ENCODE results near the gene ANKZF1.

The ANKZF1 gene

DNA sequence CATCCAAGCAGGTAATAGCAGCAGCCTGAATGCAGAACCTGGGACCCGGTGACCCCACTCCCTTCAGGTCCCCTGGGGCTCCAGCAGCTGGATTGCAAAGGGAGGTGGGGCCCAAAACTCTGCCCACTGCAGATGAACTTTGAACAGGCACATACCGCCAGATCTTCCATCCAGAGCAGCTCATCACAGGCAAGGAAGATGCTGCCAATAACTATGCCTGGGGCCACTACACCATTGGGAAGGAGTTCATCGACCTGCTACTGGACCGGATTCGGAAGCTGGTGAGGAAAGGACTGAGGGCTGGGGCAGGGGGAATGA lies 40.4 kb downstream of the ANKZF1 start:
- CTCF ChIA-PET = interaction anchor here (1.4 to 21.6 kb wide), 4 partner anchors 8 to 94 kb away, joined by 5 to 691 read pairs (median 15); partner anchors contain the start of gene DNAJB2
- POLR2A ChIA-PET = interaction anchor here (0.6 kb wide), 1 partner anchor 10 kb away, joined by 3 read pairs; no protein-coding TSS in a partner anchor
- no peak overlapping the region for H3K4me3 ChIP-seq (ENCODE audit: low read depth, low read length)
- TF ChIP-seq, protein P1, sequence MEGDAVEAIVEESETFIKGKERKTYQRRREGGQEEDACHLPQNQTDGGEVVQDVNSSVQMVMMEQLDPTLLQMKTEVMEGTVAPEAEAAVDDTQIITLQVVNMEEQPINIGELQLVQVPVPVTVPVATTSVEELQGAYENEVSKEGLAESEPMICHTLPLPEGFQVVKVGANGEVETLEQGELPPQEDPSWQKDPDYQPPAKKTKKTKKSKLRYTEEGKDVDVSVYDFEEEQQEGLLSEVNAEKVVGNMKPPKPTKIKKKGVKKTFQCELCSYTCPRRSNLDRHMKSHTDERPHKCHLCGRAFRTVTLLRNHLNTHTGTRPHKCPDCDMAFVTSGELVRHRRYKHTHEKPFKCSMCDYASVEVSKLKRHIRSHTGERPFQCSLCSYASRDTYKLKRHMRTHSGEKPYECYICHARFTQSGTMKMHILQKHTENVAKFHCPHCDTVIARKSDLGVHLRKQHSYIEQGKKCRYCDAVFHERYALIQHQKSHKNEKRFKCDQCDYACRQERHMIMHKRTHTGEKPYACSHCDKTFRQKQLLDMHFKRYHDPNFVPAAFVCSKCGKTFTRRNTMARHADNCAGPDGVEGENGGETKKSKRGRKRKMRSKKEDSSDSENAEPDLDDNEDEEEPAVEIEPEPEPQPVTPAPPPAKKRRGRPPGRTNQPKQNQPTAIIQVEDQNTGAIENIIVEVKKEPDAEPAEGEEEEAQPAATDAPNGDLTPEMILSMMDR (IDR thresholded peaks at IDR 0.05; ENCODE audit: insufficient read depth, low read length, missing control alignments) = no peak
- no peak for DNase-seq (ENCODE audit: low read depth, low spot score)

DNA sequence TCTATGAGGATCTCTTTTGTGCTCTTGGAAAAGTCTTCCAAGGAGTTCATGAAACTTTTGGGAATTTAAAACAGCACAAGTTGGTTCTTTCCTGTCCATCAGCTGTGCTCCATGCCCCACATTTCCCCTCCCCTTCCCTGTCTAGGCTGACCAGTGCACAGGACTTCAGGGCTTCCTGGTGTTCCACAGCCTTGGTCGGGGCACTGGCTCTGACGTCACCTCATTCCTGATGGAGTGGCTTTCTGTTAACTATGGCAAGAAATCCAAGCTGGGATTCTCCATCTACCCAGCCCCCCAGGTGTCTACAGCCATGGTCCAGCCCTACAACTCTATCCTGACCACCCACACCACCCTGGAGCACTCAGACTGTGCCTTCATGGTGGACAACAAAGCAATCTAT lies 41.4 kb downstream of the ANKZF1 start:
- POLR2A ChIA-PET = no interaction called here
- TF ChIP-seq, protein P1 (IDR thresholded peaks at IDR 0.05; ENCODE audit: insufficient read depth, low read length, missing control alignments) = no peak
- DNase-seq (ENCODE audit: low read depth, low spot score) = no peak
- CTCF ChIA-PET = interaction anchor here (0.8 to 21.6 kb wide), 3 partner anchors 9 to 23 kb away, joined by 4 to 691 read pairs (median 7); no protein-coding TSS in a partner anchor
- no peak overlapping the region for H3K4me3 ChIP-seq (ENCODE audit: low read depth, low read length)

DNA sequence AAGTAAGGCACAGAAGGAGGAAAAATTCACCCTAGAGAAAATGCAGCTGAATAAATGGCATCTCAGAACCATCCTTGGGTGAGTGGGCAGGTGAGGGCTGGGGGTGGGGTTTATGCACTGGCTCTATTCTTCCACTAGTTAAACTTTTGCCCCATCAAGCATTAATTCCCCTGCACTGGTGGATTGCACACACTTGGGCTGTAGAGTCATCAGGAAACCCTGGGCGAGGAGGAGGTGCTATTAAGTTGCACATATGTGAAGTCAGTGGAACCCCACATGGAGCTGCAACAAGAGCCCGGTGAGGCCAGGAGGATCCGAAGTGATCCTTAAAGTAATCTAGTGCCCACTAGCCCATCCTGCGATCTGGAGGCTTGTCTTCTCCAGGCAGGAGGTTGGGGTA lies 42.8 kb downstream of the ANKZF1 start:
- POLR2A ChIA-PET = no interaction called here
- no peak for DNase-seq (ENCODE audit: low read depth, low spot score)
- CTCF ChIA-PET = interaction anchor here (21.6 kb wide), 1 partner anchor 22 kb away, joined by 691 read pairs; no protein-coding TSS in a partner anchor
- TF ChIP-seq, protein P1 (IDR thresholded peaks at IDR 0.05; ENCODE audit: insufficient read depth, low read length, missing control alignments) = no peak
- H3K4me3 ChIP-seq (ENCODE audit: low read depth, low read length) = no peak overlapping the region

DNA sequence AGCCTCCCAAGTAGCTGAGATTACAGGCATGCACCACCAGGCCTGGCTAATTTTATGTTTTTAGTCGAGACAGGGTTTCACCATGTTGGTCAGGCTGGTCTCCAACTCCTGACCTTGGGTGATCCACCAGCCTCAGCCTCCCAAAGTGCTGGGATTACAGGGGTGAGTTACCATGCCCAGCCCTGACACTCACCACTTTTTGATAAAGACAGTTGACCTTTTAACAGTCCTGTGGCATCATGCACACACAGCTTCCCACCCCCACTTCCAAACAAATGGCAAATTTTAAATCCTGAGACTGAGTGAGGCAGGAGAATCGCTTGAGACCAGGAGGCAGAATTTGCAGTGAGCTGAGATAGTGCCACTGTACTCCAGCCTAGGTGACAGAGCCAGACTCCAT lies 43.4 kb downstream of the ANKZF1 start:
- DNase-seq (ENCODE audit: low read depth, low spot score) = no peak
- H3K4me3 ChIP-seq (ENCODE audit: low read depth, low read length) = no peak overlapping the region
- TF ChIP-seq, protein P1 (IDR thresholded peaks at IDR 0.05; ENCODE audit: insufficient read depth, low read length, missing control alignments) = no peak
- CTCF ChIA-PET = interaction anchor here (2.2 to 21.6 kb wide), 3 partner anchors 11 to 23 kb away, joined by 9 to 691 read pairs (median 67); partner anchors contain the start of gene TUBA4B
- POLR2A ChIA-PET = no interaction called here

DNA sequence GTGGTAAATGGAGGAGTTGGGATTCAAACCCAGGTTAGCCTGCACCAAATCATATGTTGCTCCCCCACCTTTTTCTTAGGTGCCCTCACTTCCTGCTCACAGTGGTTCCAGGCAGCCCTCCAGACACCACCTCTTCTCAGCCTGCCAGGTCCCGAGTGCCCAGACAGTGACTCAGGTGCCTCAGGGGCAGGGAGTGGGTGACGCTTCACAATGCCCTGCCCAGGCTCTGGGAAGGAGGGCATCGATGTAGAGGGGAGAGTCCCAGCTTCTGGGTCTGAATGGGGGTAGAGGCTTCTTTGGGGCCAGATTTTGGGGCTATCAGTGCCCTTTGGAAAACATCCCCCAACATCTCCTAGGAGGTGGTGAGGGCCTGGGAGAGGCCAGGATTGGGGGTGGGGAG lies 44.3 kb downstream of the ANKZF1 start:
- CTCF ChIA-PET = interaction anchor here (1.1 to 21.6 kb wide), 11 partner anchors 8 to 129 kb away, joined by 3 to 691 read pairs (median 5); partner anchors contain the start of genes TUBA4A and TUBA4B
- H3K4me3 ChIP-seq (ENCODE audit: low read depth, low read length) = no peak overlapping the region
- POLR2A ChIA-PET = interaction anchor here (0.7 to 1.3 kb wide), 5 partner anchors 21 to 203 kb away, joined by 3 to 5 read pairs (median 4); partner anchors contain the start of genes GLB1L, STK16, TUBA4B and ZFAND2B
- TF ChIP-seq, protein P1 (IDR thresholded peaks at IDR 0.05; ENCODE audit: insufficient read depth, low read length, missing control alignments) = no peak
- DNase-seq (ENCODE audit: low read depth, low spot score) = no peak

DNA sequence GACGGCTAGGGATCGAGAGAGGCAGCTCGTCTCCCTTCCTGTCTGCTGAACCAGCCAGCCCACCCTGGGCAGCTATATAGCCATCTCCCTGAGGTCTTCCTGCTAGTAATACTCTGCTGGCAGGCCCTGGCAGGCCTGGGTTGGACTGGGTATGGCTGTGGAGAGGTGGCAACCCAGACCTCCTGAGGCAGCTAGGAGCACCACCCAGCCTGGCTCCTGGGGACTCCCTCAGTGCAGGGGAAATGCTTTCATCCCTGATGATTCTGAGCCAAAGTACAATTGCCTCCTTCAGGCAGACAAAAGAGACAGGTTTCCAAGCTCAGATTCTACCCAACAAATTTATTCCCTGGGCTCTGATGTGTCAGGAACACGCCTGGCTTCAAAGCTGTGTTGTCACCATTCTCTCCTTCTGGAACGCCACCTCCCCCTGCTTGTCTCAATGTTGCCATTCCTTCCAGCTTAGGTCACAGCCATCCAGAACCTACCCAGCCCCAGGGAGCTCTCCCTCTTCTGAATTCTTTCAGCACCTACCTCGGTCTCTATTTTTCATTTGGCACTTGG lies 44.8 kb downstream of the ANKZF1 start:
- peak overlapping the region; percentile 9; the same call in 1 of the 2 replicates for H3K4me3 ChIP-seq (ENCODE audit: low read depth, low read length)
- peak; percentile 60 for DNase-seq (ENCODE audit: low read depth, low spot score)
- ChIA-PET POLR2A (interaction anchor here (0.7 to 1.3 kb wide), 5 partner anchors 22 to 203 kb away, joined by 3 to 5 read pairs (median 4); partner anchors contain the start of genes GLB1L, STK16, TUBA4B and ZFAND2B), CTCF (interaction anchor here (1.1 to 21.6 kb wide), 12 partner anchors 9 to 128 kb away, joined by 3 to 691 read pairs (median 5); partner anchors contain the start of genes TUBA4A and TUBA4B)
- TF ChIP-seq, protein P1 (IDR thresholded peaks at IDR 0.05; ENCODE audit: insufficient read depth, low read length, missing control alignments) = no peak

Data from AG04449 (cell line).